NCI-H524 (cell line): Measurements from ENCODE around the gene ARFGAP3.

Source experiments
- DNase-seq, 2 experiments: peaks; one replicate each; lab custom pipeline; 2025; lab: John Stamatoyannopoulos, UW

The ARFGAP3 gene

GRCh38 chr22:42863349-42863961 lies 6.4 kb upstream of the ARFGAP3 start:
- DNase-seq = no peak

GRCh38 chr22:42862045-42862734 lies 5.1 kb upstream of the ARFGAP3 start:
- no peak for DNase-seq

GRCh38 chr22:42860968-42861367 lies 3.9 kb upstream of the ARFGAP3 start:
- DNase-seq = no peak

GRCh38 chr22:42857845-42858481 lies 890 bp upstream of the ARFGAP3 start:
- DNase-seq = no peak

- DNase-seq = peak in 1 of 2 experiments; percentile 26
These were observed 751 bp downstream of the ARFGAP3 start for GRCh38 chr22:42856179-42856864.

- DNase-seq = no peak
These were observed 1.4 kb downstream of the ARFGAP3 start for GRCh38 chr22:42855721-42856120.

- DNase-seq = no peak
These were observed 1.9 kb downstream of the ARFGAP3 start for GRCh38 chr22:42855211-42855610.

- DNase-seq = no peak
These were observed 8.0 kb downstream of the ARFGAP3 start for GRCh38 chr22:42848941-42849550.

- DNase-seq = no peak
These were observed 10.0 kb downstream of the ARFGAP3 start for GRCh38 chr22:42847110-42847509.

GRCh38 chr22:42844756-42845155 lies 12.3 kb downstream of the ARFGAP3 start:
- no peak for DNase-seq

- DNase-seq = no peak
These were observed 14.3 kb downstream of the ARFGAP3 start for GRCh38 chr22:42842658-42843370.

GRCh38 chr22:42841444-42841843 lies 15.6 kb downstream of the ARFGAP3 start:
- DNase-seq = no peak

- DNase-seq = no peak
These were observed 19.5 kb downstream of the ARFGAP3 start for GRCh38 chr22:42837556-42837955.

- no peak for DNase-seq
These were observed 21.0 kb downstream of the ARFGAP3 start for GRCh38 chr22:42836026-42836425.

GRCh38 chr22:42834177-42834949 lies 22.7 kb downstream of the ARFGAP3 start:
- DNase-seq = no peak

GRCh38 chr22:42833104-42833503 lies 24.0 kb downstream of the ARFGAP3 start:
- DNase-seq = no peak

- DNase-seq = no peak
These were observed 25.4 kb downstream of the ARFGAP3 start for GRCh38 chr22:42831712-42832111.

- no peak for DNase-seq
These were observed 26.9 kb downstream of the ARFGAP3 start for GRCh38 chr22:42830161-42830560.

- DNase-seq = no peak
These were observed 27.8 kb downstream of the ARFGAP3 start for GRCh38 chr22:42829302-42829701.

- no peak for DNase-seq
These were observed 31.3 kb downstream of the ARFGAP3 start for GRCh38 chr22:42825796-42826195.

GRCh38 chr22:42821386-42821785 lies 35.7 kb downstream of the ARFGAP3 start:
- no peak for DNase-seq
